ENCODE data around the gene SNX32.
"Not testable (repeated sequence)": the region's sequence is repeated elsewhere in the genome, so short reads cannot be mapped to it uniquely, and the experiment has no call there.

Gene SNX32

GRCh38 chr11:65832231-65832630 lies 1.5 kb upstream of the SNX32 start:
- not testable (repeated sequence) for DNase-seq

GRCh38 chr11:65834202-65834601 lies 439 bp downstream of the SNX32 start:
- DNase-seq = no peak

GRCh38 chr11:65842144-65842543 lies 8.4 kb downstream of the SNX32 start:
- DNase-seq = no peak

- no peak for DNase-seq
Measured at GRCh38 chr11:65843811-65844210, 10.0 kb downstream of the SNX32 start.

- DNase-seq = no peak
Measured at GRCh38 chr11:65844231-65844872, 10.6 kb downstream of the SNX32 start.

GRCh38 chr11:65847746-65848145 lies 14.0 kb downstream of the SNX32 start:
- DNase-seq = no peak

GRCh38 chr11:65848693-65849092 lies 14.9 kb downstream of the SNX32 start:
- DNase-seq = not testable (repeated sequence)

- no peak for DNase-seq
Measured at GRCh38 chr11:65849366-65849765, 15.6 kb downstream of the SNX32 start.

GRCh38 chr11:65849771-65850216 lies 16.0 kb downstream of the SNX32 start:
- no peak for DNase-seq

- DNase-seq = no peak
Measured at GRCh38 chr11:65850217-65851082, 16.7 kb downstream of the SNX32 start.

- DNase-seq = no peak
Measured at GRCh38 chr11:65851083-65851579, 17.4 kb downstream of the SNX32 start.

- DNase-seq = no peak
Measured at GRCh38 chr11:65851811-65852507, 18.2 kb downstream of the SNX32 start.

GRCh38 chr11:65852508-65853245 lies 18.9 kb downstream of the SNX32 start:
- no peak for DNase-seq

- DNase-seq = no peak
Measured at GRCh38 chr11:65853246-65853979, 19.6 kb downstream of the SNX32 start.

GRCh38 chr11:65854161-65854592 lies 20.4 kb downstream of the SNX32 start:
- DNase-seq = no peak

- DNase-seq = no peak
Measured at GRCh38 chr11:65854852-65855837, 21.4 kb downstream of the SNX32 start.

- DNase-seq = no peak
Measured at GRCh38 chr11:65855927-65856363, 22.2 kb downstream of the SNX32 start.

- DNase-seq = no peak
Measured at GRCh38 chr11:65856689-65857499, 23.1 kb downstream of the SNX32 start.

- DNase-seq = no peak
Measured at GRCh38 chr11:65857500-65857852, 23.7 kb downstream of the SNX32 start.

Measured in DMS 273 treated with DMSO at 0.1 percent for 48 hours (cell line).